Osteocyte (in vitro differentiated cells): Measurements from ENCODE around the gene RTN4R. TPM values are rescaled to one million over a fixed set of nuclear protein-coding genes. Genes with fewer than 3 reads are reported as not detected.

Source experiments
- DNase-seq: peaks from one replicate; pipeline ENCODE4 v3.0.0; 2021; ENCODE audit warnings: mixed read lengths; ENCODE audit not compliant: unreplicated experiment; ENCODE audit errors: extremely low spot score
- H3K27ac Mint-ChIP-seq: one replicate; pipeline ENCODE4 v1.8.0; 2021; ENCODE audit warnings: mild to moderate bottlenecking, mixed read lengths; ENCODE audit not compliant: unreplicated experiment
- H3K27me3 Mint-ChIP-seq: one replicate; pipeline ENCODE4 v1.8.0; 2021; ENCODE audit warnings: mixed read lengths; ENCODE audit not compliant: unreplicated experiment
- H3K36me3 Mint-ChIP-seq: one replicate; pipeline ENCODE4 v1.8.0; 2021; ENCODE audit warnings: mixed read lengths; ENCODE audit not compliant: unreplicated experiment
- H3K4me1 Mint-ChIP-seq: one replicate; pipeline ENCODE4 v1.8.0; 2021; ENCODE audit warnings: mixed read lengths; ENCODE audit not compliant: unreplicated experiment
- H3K4me3 Mint-ChIP-seq: one replicate; pipeline ENCODE4 v1.8.0; 2021; ENCODE audit warnings: mild to moderate bottlenecking, moderate library complexity, mixed read lengths; ENCODE audit not compliant: unreplicated experiment
- H3K9me3 Mint-ChIP-seq: one replicate; pipeline ENCODE4 v1.8.0; 2021; ENCODE audit warnings: mixed read lengths; ENCODE audit not compliant: unreplicated experiment
- total RNA-seq: library from RNA; stranded (reverse); gene quantifications from 2 replicates; pipeline ENCODE4 v1.2.1, GENCODE V29; 2021
- TF ChIP-seq, protein P1 (sequence below): fragments of 200-600 bp; sonication (generic); IDR thresholded peaks from 2 replicates; pipeline ENCODE4 v1.5.0; 2021; ENCODE audit warnings: antibody characterized with exemption, mild to moderate bottlenecking, moderate library complexity

Gene RTN4R
- total RNA-seq, 1 donor from 2014 or later: 1.5 TPM

DNA sequence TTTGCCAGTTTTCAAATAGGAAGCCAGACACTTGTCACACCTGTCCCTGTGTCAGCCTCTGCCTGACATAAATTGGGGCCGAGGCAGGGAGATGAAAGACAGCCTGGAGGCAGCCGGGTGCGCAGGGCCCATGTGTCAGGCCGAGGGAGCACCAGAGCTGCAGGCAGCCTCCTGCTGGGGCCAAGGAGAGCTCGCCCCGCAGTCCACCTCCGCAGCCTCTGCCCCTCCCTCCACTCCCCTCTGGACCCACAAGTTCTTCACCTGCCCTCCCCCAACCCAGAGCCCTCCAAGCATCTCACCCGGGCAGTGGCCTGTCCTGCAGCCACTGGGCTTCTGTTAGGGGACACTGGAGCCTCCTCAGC is 8.8 kb downstream of the RTN4R start:
- peaks cover 7% of the 10 kb centered on the region for H3K27me3 Mint-ChIP-seq
- TF ChIP-seq, protein P1, sequence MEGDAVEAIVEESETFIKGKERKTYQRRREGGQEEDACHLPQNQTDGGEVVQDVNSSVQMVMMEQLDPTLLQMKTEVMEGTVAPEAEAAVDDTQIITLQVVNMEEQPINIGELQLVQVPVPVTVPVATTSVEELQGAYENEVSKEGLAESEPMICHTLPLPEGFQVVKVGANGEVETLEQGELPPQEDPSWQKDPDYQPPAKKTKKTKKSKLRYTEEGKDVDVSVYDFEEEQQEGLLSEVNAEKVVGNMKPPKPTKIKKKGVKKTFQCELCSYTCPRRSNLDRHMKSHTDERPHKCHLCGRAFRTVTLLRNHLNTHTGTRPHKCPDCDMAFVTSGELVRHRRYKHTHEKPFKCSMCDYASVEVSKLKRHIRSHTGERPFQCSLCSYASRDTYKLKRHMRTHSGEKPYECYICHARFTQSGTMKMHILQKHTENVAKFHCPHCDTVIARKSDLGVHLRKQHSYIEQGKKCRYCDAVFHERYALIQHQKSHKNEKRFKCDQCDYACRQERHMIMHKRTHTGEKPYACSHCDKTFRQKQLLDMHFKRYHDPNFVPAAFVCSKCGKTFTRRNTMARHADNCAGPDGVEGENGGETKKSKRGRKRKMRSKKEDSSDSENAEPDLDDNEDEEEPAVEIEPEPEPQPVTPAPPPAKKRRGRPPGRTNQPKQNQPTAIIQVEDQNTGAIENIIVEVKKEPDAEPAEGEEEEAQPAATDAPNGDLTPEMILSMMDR: no peak
- H3K27ac Mint-ChIP-seq: no peak overlapping the region
- H3K4me3 Mint-ChIP-seq: no peak overlapping the region
- no peaks in the 10 kb centered on the region for H3K4me1 Mint-ChIP-seq
- no peaks in the 10 kb centered on the region for H3K36me3 Mint-ChIP-seq
- DNase-seq: no peak
- no peaks in the 10 kb centered on the region for H3K9me3 Mint-ChIP-seq

DNA sequence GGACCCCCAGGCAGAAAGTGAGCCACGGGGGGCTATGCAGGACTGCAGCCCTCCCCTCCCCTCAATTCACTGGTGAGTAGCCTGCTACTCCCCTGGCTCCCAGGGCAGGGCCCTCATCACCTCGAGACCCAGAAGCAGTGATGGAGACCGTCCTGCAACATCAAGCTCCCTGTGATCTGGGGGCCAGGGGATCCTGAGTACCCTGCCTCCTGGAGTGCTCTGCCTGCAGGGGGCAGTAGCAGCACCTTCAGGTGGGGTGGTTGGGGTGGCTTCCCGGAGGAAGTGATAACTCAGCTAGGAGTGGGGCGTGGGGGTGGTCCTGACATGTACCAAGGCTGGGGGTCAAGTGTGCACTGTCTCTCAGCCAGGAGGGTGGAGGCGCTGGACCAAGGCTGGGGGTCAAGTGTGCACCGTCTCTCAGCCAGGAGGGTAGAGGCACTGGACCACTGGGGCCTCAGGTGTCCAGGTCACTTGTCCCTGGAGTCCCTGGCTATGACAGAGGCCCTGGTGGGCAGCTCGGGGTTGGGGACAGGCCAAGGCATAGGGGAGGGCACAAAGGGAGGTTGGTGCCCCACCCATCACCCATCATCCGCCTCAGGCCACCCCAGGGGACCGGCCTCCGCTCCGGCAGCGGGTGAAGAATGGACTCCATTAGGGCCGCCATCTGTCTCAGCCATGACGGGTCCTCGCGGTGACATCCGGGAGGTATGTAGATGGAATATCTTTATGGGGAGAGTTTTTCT is 9.4 kb downstream of the RTN4R start:
- Mint-ChIP-seq H3K36me3 (no peaks in the 10 kb centered on the region), H3K27ac (no peak overlapping the region), H3K4me1 (no peaks in the 10 kb centered on the region), H3K27me3 (peaks cover 8% of the 10 kb centered on the region), H3K9me3 (no peaks in the 10 kb centered on the region), H3K4me3 (no peak overlapping the region)
- no peak for DNase-seq
- TF ChIP-seq, protein P1: peak; percentile 17

DNA sequence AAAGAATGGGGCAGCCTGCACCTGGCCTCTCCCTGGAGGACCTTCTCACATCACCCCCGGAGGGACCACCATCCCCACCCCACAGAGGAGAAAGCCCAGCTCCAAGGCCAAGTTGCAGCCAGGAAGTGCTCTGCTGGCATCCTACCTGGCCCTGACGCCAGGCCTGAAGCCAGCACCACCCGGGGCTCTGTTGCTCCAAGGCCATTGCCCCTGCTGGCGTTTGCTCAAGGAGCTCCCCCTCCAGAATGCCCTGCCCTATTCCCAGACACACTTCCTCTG is 10.2 kb downstream of the RTN4R start:
- Mint-ChIP-seq H3K27me3 (peaks cover 10% of the 10 kb centered on the region), H3K4me1 (no peaks in the 10 kb centered on the region), H3K36me3 (no peaks in the 10 kb centered on the region), H3K9me3 (no peaks in the 10 kb centered on the region), H3K4me3 (no peak overlapping the region), H3K27ac (no peak overlapping the region)
- DNase-seq: no peak
- TF ChIP-seq, protein P1: no peak

DNA sequence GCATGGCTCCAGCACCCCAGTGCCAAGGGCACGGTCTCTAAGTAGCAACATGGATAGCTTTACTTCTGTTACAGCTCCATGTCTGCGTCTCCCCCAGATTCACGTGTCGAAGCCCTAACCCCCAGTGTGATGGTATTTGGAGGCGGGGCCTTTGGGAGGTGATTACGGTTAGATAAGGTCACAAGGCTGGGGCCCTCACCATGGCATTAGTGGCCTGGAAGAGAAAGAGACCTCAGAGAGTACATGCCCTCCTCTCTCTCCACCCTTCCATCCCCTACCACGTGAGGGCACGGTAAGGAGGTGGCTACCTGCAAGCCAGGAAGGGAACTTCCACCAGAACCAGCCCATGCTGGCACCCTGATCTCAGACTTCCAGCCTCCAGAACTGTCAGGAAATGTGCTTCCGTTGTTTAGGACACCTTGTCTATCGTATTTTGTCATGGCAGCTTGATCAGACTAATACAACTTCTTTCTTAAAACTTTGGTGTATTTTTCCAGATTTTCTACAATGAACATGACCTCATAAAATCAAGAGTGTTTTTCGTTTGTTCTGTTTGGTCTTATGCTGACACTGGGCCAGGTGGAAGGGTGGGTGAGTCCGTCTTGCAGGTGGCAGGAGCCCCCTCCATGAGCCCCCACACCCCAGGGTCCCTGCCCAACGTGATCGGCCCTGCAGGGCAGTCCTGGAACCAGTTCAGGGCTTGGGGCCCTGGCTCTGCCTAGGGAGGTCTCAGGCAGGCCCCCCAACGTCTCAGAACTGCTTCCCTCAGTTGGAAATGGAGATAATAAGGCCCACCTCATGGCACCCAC is 10.7 kb downstream of the RTN4R start:
- peaks cover 10% of the 10 kb centered on the region for H3K27me3 Mint-ChIP-seq
- H3K4me1 Mint-ChIP-seq: no peaks in the 10 kb centered on the region
- H3K9me3 Mint-ChIP-seq: no peaks in the 10 kb centered on the region
- no peak for DNase-seq
- TF ChIP-seq, protein P1: no peak
- H3K27ac Mint-ChIP-seq: no peak overlapping the region
- H3K36me3 Mint-ChIP-seq: no peaks in the 10 kb centered on the region
- H3K4me3 Mint-ChIP-seq: no peak overlapping the region

DNA sequence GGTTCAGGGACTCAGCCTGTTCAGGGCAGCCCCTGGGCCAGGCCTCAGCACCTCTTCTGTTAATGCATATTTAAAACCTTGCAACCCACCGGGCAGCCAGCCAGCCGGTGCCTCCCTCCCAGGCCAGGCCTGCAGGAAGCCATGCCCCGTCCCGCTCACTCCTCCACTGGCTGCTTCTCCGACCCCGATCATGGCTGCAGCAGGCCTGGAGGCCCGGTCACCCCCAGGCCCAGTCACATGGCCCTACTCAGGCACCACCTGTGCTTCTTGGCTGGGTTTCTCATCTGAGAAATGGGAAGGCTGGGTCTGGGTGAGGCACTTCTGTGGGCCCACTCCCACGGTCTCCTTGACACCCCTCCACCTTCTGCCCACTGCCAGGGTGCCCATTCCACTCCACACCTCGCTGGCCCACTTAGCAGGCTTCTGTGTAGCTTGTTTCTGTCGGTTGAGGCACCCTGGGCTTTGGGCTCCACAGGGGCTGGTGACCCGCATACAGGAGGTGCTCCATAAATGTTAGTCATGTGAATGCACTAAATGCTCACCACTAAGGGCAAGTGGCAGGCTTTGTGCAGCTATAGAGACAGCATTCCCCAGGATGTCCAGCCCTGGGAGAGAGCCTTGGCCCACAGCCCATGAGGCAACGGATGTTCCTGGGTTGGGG is 11.4 kb downstream of the RTN4R start:
- Mint-ChIP-seq H3K4me1 (no peaks in the 10 kb centered on the region), H3K9me3 (no peaks in the 10 kb centered on the region), H3K4me3 (no peak overlapping the region), H3K27me3 (peaks cover 10% of the 10 kb centered on the region), H3K27ac (no peak overlapping the region), H3K36me3 (no peaks in the 10 kb centered on the region)
- DNase-seq: no peak
- TF ChIP-seq, protein P1: no peak
